OCI-LY7 (cell line): ENCODE data around the gene FZD10. TPM values are rescaled to one million over a fixed set of nuclear protein-coding genes. Genes with fewer than 3 reads are reported as not detected.

Experiments
- BruUV-seq: library from RNA; stranded (reverse); fragments of 400-500 nt; replicated peaks from 2 replicates; lab custom pipeline; 2021; lab: Mats Ljungman, UMichigan
- CTCF ChIA-PET: fragments of 300-600 bp; sonication (Branson Sonifier 250); formaldehyde crosslinking; loops from one replicate; lab custom pipeline; 2022; ENCODE audit warnings: antibody characterized with exemption; ENCODE audit not compliant: unreplicated experiment; lab: Charles Lee
- POLR2A ChIA-PET: fragments of 300-600 bp; sonication (Branson Sonifier 250); formaldehyde crosslinking; loops from one replicate; lab custom pipeline; 2022; ENCODE audit warnings: antibody characterized with exemption; lab: Charles Lee
- DNase-seq: peaks from one replicate; pipeline ENCODE4 v3.0.0-alpha.2; 2015; ENCODE audit warnings: low spot score
- H2AFZ ChIP-seq: fragments of 200-600 bp; sonication (generic), shearing (Covaris generic); 2 replicates; pipeline ENCODE4 v1.6.1; 2014; ENCODE audit warnings: mild to moderate bottlenecking, antibody characterized with exemption, low read length, moderate library complexity
- H3K27ac ChIP-seq: fragments of 200-600 bp; sonication (generic); 2 replicates; pipeline ENCODE4 v1.5.1; 2014; ENCODE audit warnings: mixed run types, low read depth, mild to moderate bottlenecking, moderate library complexity, low read length, inconsistent platforms; ENCODE audit not compliant: poor library complexity, severe bottlenecking
- H3K36me3 ChIP-seq: fragments of 200-600 bp; sonication (generic); 2 replicates; pipeline ENCODE4 v1.6.1; 2014; ENCODE audit warnings: mild to moderate bottlenecking, antibody characterized with exemption, low read length, moderate library complexity, mixed read lengths; ENCODE audit not compliant: insufficient read depth
- H3K4me1 ChIP-seq: fragments of 200-600 bp; sonication (generic); 2 replicates; pipeline ENCODE4 v1.5.1; 2014; ENCODE audit warnings: mild to moderate bottlenecking, low read length; ENCODE audit not compliant: insufficient read depth, poor library complexity, severe bottlenecking
- H3K4me2 ChIP-seq: fragments of 200-600 bp; sonication (generic); 2 replicates; pipeline ENCODE4 v1.6.1; 2014; ENCODE audit warnings: mild to moderate bottlenecking, low read length
- H3K4me3 ChIP-seq: fragments of 200-600 bp; sonication (generic); 2 replicates; pipeline ENCODE4 v1.5.1; 2014; ENCODE audit warnings: mild to moderate bottlenecking, low read depth, low read length; ENCODE audit not compliant: poor library complexity, severe bottlenecking
- H3K79me2 ChIP-seq: fragments of 200-600 bp; sonication (generic); 2 replicates; pipeline ENCODE4 v1.6.1; 2016; ENCODE audit warnings: low read depth, mild to moderate bottlenecking, low read length, moderate library complexity, mixed read lengths; ENCODE audit not compliant: insufficient read depth
- H3K9me2 ChIP-seq: fragments of 200-600 bp; sonication (generic); 2 replicates; pipeline ENCODE4 v1.6.1; 2016; ENCODE audit warnings: mild to moderate bottlenecking, low read length, mixed read lengths; ENCODE audit not compliant: insufficient read depth
- H3K9me3 ChIP-seq: fragments of 200-600 bp; sonication (generic); 2 replicates; pipeline ENCODE4 v1.6.1; 2014; ENCODE audit warnings: mild to moderate bottlenecking, mixed run types, low read length, mixed read lengths
- H4K20me1 ChIP-seq: fragments of 200-600 bp; sonication (generic); 2 replicates; pipeline ENCODE4 v1.6.1; 2014; ENCODE audit warnings: mild to moderate bottlenecking, antibody characterized with exemption, low read length, moderate library complexity, mixed read lengths; ENCODE audit not compliant: insufficient read depth
- EZH2phosphoT487 ChIP-seq: fragments of 200-600 bp; sonication (generic); IDR thresholded peaks from 2 replicates; pipeline ENCODE4 v1.6.1; 2018; ENCODE audit warnings: low read depth, borderline replicate concordance, mild to moderate bottlenecking, mixed run types, antibody characterized with exemption, low read length, moderate library complexity, mixed read lengths
- intact Hi-C: fragments of 100-400 bp; cut with micrococcal nuclease; formaldehyde crosslinking; loops from one replicate; pipeline ENCODE4 v1.10.0; 2022; ENCODE audit not compliant: unreplicated experiment
- total RNA-seq, 2 experiments: library from RNA; depleted of rRNA in 1 of 2; stranded (reverse); fragments of >200 nt in 1 of 2; shearing (Covaris generic) in 1 of 2; gene quantifications; 2 replicates each; pipeline ENCODE4 v1.2.3, GENCODE V29; 2014 to 2022
- TF ChIP-seq, protein P1 (sequence below): fragments of 200-600 bp; sonication (generic); conservative IDR thresholded peaks from 2 replicates; pipeline ENCODE4 v1.5.1; 2014; ENCODE audit warnings: mild to moderate bottlenecking, antibody characterized with exemption, low read length, moderate library complexity, mixed read lengths

The FZD10 gene
- total RNA-seq, 2 experiments from 2014 or later: not detected

GRCh38 chr12:130212384-130212989, 50.2 kb downstream of the FZD10 start:
- ChIA-PET POLR2A (no interaction called here), CTCF (no interaction called here)
- H3K9me3 ChIP-seq: no peaks in the 10 kb centered on the region
- intact Hi-C loops: no loop called here
- H3K79me2 ChIP-seq: no peaks in the 10 kb centered on the region
- no TSS peak for BruUV-seq
- no peak for DNase-seq
- H3K9me2 ChIP-seq: no peaks in the 10 kb centered on the region
- TF ChIP-seq, protein P1, sequence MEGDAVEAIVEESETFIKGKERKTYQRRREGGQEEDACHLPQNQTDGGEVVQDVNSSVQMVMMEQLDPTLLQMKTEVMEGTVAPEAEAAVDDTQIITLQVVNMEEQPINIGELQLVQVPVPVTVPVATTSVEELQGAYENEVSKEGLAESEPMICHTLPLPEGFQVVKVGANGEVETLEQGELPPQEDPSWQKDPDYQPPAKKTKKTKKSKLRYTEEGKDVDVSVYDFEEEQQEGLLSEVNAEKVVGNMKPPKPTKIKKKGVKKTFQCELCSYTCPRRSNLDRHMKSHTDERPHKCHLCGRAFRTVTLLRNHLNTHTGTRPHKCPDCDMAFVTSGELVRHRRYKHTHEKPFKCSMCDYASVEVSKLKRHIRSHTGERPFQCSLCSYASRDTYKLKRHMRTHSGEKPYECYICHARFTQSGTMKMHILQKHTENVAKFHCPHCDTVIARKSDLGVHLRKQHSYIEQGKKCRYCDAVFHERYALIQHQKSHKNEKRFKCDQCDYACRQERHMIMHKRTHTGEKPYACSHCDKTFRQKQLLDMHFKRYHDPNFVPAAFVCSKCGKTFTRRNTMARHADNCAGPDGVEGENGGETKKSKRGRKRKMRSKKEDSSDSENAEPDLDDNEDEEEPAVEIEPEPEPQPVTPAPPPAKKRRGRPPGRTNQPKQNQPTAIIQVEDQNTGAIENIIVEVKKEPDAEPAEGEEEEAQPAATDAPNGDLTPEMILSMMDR: no peak
- no peak for TF ChIP-seq EZH2phosphoT487
- H3K27ac ChIP-seq: no peak overlapping the region
- no peak overlapping the region for H3K4me2 ChIP-seq
- H3K4me1 ChIP-seq: no peaks in the 10 kb centered on the region
- no peaks in the 10 kb centered on the region for H4K20me1 ChIP-seq
- H2AFZ ChIP-seq: no peak overlapping the region
- no peaks in the 10 kb centered on the region for H3K36me3 ChIP-seq
- no peak overlapping the region for H3K4me3 ChIP-seq

DNA sequence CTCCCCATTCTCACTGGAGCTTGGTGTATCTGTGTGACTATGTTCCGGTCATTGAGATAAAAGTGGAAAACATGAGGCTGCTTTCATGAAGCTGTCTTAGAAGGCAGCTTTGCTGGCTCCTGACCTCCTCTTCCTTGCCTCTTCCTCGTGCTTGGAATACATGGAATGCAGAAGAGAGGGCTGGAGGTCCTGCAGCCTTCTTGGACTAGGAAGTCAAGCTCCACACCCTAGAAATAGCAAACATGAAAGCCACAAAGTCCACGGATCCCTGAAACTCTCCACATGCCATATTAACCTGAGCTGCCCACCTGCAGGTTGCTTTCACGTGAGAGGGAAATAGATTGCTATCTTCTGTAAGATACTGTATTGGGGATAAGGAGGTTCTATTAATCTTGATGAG, 51.0 kb downstream of the FZD10 start:
- H2AFZ ChIP-seq: no peak overlapping the region
- ChIA-PET CTCF (no interaction called here), POLR2A (no interaction called here)
- no peaks in the 10 kb centered on the region for H3K79me2 ChIP-seq
- TF ChIP-seq, protein P1: no peak
- TF ChIP-seq EZH2phosphoT487: no peak
- H3K9me2 ChIP-seq: no peaks in the 10 kb centered on the region
- no peak overlapping the region for H3K27ac ChIP-seq
- H3K36me3 ChIP-seq: no peaks in the 10 kb centered on the region
- no peaks in the 10 kb centered on the region for H3K9me3 ChIP-seq
- intact Hi-C loops: no loop called here
- no peaks in the 10 kb centered on the region for H3K4me1 ChIP-seq
- no peak overlapping the region for H3K4me2 ChIP-seq
- no peak overlapping the region for H3K4me3 ChIP-seq
- no peaks in the 10 kb centered on the region for H4K20me1 ChIP-seq
- DNase-seq: no peak
- no TSS peak for BruUV-seq

DNA sequence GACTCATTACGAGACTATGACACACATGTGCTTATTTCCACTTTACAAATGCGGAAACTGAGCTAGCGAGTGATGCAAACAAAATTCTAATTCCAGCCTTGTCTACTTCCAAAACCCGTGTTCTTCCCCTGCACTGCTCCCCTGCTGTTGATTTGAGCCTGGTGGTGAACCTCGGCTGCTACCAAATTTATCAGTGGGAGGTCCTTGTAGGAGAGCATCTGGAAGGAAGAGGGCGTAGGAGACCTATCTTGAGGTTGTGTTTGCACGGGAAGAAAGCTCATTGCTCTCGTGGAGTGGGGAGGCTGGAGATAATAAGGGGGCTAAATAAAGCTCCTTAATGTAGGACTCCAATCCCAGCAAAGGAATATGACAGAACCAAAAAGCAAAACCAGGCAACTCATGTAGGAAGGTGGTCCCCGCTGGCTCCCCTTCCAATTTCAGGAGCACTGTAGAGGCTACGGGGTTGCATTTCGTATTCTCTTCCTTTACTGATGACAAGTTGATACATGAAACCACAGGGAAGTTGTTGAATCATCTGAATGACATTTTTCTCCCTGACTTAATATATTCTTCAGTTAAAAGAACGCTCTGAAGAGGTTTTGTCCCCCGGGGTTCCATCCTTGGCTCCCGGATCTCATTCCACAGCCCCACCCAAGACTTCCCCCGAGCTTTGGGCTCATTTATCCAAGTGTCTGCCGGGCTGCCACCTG, 52.6 kb downstream of the FZD10 start:
- Histone ChIP-seq H4K20me1 (no peaks in the 10 kb centered on the region), H3K4me1 (no peaks in the 10 kb centered on the region), H2AFZ (no peak overlapping the region), H3K4me3 (no peak overlapping the region), H3K9me3 (no peaks in the 10 kb centered on the region), H3K27ac (no peak overlapping the region), H3K79me2 (no peaks in the 10 kb centered on the region), H3K4me2 (no peak overlapping the region), H3K36me3 (no peaks in the 10 kb centered on the region), H3K9me2 (no peaks in the 10 kb centered on the region)
- BruUV-seq: no TSS peak
- intact Hi-C loops: no loop called here
- DNase-seq: no peak
- POLR2A ChIA-PET: no interaction called here
- CTCF ChIA-PET: no interaction called here
- TF ChIP-seq EZH2phosphoT487: no peak
- TF ChIP-seq, protein P1: no peak
